Measurements from ENCODE around the gene GPR137B. TPM values are rescaled to one million over a fixed set of nuclear protein-coding genes. Genes with fewer than 3 reads are reported as not detected.
A peak's percentile ranks its signal among the peaks of the same experiment; 100 is the strongest.

Gene GPR137B
- total and polyA plus RNA-seq, 2 of the 13 experiments (the other 11 are each of a cell fraction or from before 2014, with no cell fraction given): 0.31 to 0.41 TPM

DNA sequence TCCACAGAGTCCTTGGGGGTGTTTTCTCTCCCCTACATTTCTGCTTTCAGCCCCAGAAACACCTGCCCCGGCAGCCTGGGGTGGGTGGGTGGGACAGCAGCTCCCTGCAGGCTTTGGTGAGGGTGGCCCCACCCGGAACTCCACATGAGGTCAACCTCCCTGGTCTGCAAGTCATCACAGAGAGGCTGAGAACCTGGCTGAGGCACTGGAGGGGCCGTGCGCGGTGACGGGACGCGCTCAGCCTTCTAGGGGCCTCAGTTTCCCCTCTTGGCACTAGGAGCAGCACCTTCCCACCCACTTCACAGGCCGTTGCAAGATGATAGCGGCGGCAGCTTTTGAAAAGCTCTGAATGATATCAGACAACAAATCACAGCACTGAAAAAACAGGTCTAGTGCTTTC is 39.7 kb upstream of the GPR137B start (continued):
- TF ChIP-seq ZNF749 (CRISPR knock-in tag; IDR thresholded peaks at IDR 0.05; ENCODE audit: borderline replicate concordance): no peak

DNA sequence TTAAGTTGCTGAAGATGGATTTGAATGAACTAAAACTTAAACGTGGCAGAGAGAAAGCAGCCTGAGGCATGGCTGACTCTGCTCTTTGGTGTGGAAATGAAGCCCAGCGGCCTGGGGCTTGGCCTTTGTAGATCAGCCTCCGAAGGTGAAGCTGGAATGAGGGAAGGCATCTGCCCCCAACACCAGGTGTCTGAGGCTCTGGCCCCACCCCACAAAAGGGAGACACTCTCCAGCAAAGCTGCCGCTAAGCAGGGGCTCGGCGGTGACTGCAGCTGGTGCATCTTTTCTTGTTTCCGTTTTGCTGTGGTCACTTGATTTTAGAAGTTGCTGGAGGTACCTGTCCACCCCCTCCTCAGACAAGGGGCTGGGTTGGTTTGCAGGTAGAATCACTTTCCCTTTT is 39.3 kb upstream of the GPR137B start:
- WGBS (ENCODE audit: low lambda C conversion rate): 3% methylated on average over 6 of the region's 7 CpGs
- no TSS peak for BruUV-seq (replicated peaks)
- DNase-seq (ENCODE audit: low spot score): no peak
- ATAC-seq: no peak
- Histone ChIP-seq H3K4me2 (ENCODE audit: low read depth, low read length) (peak overlapping the region; percentile 30; the same call in 1 of the 2 replicates), H3K79me2 (ENCODE audit: insufficient read depth, low read length) (no peaks in the 10 kb centered on the region), H3K9ac (ENCODE audit: insufficient read depth, low read depth, low read length) (no peak overlapping the region), H2AFZ (ENCODE audit: low read length) (no peak overlapping the region), H3K36me3 (replicated peaks in 1 of 2; ENCODE audit: control insufficient read depth in 1 of 2, insufficient read depth in 2 of 2, low read length in 2 of 2) (no peaks in the 10 kb centered on the region), H3K9me3 (ENCODE audit: low read length) (no peaks in the 10 kb centered on the region), H3K27ac (ENCODE audit: extremely low read length, insufficient read depth, low read length) (no peak overlapping the region), H4K20me1 (ENCODE audit: insufficient read depth, low read length) (no peaks in the 10 kb centered on the region), H3K4me3 (replicated peaks in 1 of 3; ENCODE audit: insufficient read depth in 1 of 3, low read depth in 2 of 3, low read length in 3 of 3) (peak overlapping the region in 1 of 3 experiments; percentile 3; a peak in 1 of 6 replicates), H3K4me1 (ENCODE audit: insufficient read depth, low read length) (peaks cover 30% of the 10 kb centered on the region), H3K27me3 (ENCODE audit: control insufficient read depth in 1 of 2, insufficient read depth in 2 of 2, low read length in 2 of 2) (peaks cover 2 to 5% of the 10 kb centered on the region in 2 experiments; a peak in 1 of 5 replicates)
- in situ Hi-C loops (cut with HindIII; ENCODE audit: extremely low pct_ligation_motif_present, low pct_unique_long_range_greater_than_20kb): loop anchor here (5.0 to 25.0 kb wide), 6 partner anchors 389 to 1459 kb away; no protein-coding TSS in a partner anchor
- TF ChIP-seq ZNF329 (CRISPR knock-in tag; IDR thresholded peaks at IDR 0.05; ENCODE audit: low read depth) (no peak), SUZ12 (IDR thresholded peaks at IDR 0.05; ENCODE audit: low read depth, low read length) (no peak), ZNF674 (CRISPR knock-in tag; IDR thresholded peaks at IDR 0.05; ENCODE audit: low read depth) (no peak), RFX5 (IDR thresholded peaks at IDR 0.05; ENCODE audit: low read depth, low read length) (no peak)
- TF ChIP-seq, protein P1, sequence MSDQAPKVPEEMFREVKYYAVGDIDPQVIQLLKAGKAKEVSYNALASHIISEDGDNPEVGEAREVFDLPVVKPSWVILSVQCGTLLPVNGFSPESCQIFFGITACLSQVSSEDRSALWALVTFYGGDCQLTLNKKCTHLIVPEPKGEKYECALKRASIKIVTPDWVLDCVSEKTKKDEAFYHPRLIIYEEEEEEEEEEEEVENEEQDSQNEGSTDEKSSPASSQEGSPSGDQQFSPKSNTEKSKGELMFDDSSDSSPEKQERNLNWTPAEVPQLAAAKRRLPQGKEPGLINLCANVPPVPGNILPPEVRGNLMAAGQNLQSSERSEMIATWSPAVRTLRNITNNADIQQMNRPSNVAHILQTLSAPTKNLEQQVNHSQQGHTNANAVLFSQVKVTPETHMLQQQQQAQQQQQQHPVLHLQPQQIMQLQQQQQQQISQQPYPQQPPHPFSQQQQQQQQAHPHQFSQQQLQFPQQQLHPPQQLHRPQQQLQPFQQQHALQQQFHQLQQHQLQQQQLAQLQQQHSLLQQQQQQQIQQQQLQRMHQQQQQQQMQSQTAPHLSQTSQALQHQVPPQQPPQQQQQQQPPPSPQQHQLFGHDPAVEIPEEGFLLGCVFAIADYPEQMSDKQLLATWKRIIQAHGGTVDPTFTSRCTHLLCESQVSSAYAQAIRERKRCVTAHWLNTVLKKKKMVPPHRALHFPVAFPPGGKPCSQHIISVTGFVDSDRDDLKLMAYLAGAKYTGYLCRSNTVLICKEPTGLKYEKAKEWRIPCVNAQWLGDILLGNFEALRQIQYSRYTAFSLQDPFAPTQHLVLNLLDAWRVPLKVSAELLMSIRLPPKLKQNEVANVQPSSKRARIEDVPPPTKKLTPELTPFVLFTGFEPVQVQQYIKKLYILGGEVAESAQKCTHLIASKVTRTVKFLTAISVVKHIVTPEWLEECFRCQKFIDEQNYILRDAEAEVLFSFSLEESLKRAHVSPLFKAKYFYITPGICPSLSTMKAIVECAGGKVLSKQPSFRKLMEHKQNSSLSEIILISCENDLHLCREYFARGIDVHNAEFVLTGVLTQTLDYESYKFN (CRISPR knock-in tag; conservative IDR thresholded peaks at IDR 0.05): no peak
- POLR2A ChIA-PET: no interaction called here
- CTCF ChIA-PET (ENCODE audit: low intra/inter-chr PET ratio, low total read pairs): interaction anchor here (0.7 to 1.6 kb wide), 3 partner anchors 349 to 1022 kb away, joined by 3 to 10 read pairs (median 4); no protein-coding TSS in a partner anchor
- intact Hi-C loops (cut with micrococcal nuclease; ENCODE audit: unreplicated experiment): loop anchor here (1.0 to 10.0 kb wide), 6 partner anchors 208 to 1022 kb away; no protein-coding TSS in a partner anchor
- no peak for FAIRE-seq

All from HepG2 (cell line).